ENCODE data around the gene PTX3. TPM values are rescaled to one million over a fixed set of nuclear protein-coding genes. Genes with fewer than 3 reads are reported as not detected.
A peak's percentile ranks its signal among the peaks of the same experiment; 100 is the strongest.

Gene PTX3
- polyA plus RNA-seq, 1 experiment, result 60.8 TPM

- ChIA-PET POLR2A (no interaction called here), CTCF (no interaction called here)
- Histone ChIP-seq H3K4me3 (ENCODE audit: low read depth, low read length) (no peak overlapping the region), H3K27me3 (ENCODE audit: control insufficient read depth, insufficient read depth, low read length) (no peaks in the 10 kb centered on the region), H3K36me3 (ENCODE audit: control insufficient read depth, insufficient read depth, low read length) (no peaks in the 10 kb centered on the region)
- TF ChIP-seq, protein P1, sequence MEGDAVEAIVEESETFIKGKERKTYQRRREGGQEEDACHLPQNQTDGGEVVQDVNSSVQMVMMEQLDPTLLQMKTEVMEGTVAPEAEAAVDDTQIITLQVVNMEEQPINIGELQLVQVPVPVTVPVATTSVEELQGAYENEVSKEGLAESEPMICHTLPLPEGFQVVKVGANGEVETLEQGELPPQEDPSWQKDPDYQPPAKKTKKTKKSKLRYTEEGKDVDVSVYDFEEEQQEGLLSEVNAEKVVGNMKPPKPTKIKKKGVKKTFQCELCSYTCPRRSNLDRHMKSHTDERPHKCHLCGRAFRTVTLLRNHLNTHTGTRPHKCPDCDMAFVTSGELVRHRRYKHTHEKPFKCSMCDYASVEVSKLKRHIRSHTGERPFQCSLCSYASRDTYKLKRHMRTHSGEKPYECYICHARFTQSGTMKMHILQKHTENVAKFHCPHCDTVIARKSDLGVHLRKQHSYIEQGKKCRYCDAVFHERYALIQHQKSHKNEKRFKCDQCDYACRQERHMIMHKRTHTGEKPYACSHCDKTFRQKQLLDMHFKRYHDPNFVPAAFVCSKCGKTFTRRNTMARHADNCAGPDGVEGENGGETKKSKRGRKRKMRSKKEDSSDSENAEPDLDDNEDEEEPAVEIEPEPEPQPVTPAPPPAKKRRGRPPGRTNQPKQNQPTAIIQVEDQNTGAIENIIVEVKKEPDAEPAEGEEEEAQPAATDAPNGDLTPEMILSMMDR (IDR thresholded peaks at IDR 0.05; ENCODE audit: insufficient read depth, low read depth, low read length), result no peak
- no peak for DNase-seq (ENCODE audit: low read depth)
Measured at GRCh38 chr3:157429708-157430107, 6.9 kb upstream of the PTX3 start.

GRCh38 chr3:157438194-157438730, 1.6 kb downstream of the PTX3 start:
- POLR2A ChIA-PET, result interaction anchor here (0.8 kb wide), 1 partner anchor 8 kb away, joined by 6 read pairs; no protein-coding TSS in a partner anchor
- peaks cover 8% of the 10 kb centered on the region for H3K36me3 ChIP-seq (ENCODE audit: control insufficient read depth, insufficient read depth, low read length)
- no peak for DNase-seq (ENCODE audit: low read depth)
- TF ChIP-seq, protein P1 (IDR thresholded peaks at IDR 0.05; ENCODE audit: insufficient read depth, low read depth, low read length), result no peak
- CTCF ChIA-PET, result interaction anchor here (1.1 to 2.8 kb wide), 5 partner anchors 26 to 236 kb away, joined by 3 to 11 read pairs (median 3); no protein-coding TSS in a partner anchor
- no peaks in the 10 kb centered on the region for H3K27me3 ChIP-seq (ENCODE audit: control insufficient read depth, insufficient read depth, low read length)
- peak overlapping the region; percentile 85 for H3K4me3 ChIP-seq (ENCODE audit: low read depth, low read length)

DNA sequence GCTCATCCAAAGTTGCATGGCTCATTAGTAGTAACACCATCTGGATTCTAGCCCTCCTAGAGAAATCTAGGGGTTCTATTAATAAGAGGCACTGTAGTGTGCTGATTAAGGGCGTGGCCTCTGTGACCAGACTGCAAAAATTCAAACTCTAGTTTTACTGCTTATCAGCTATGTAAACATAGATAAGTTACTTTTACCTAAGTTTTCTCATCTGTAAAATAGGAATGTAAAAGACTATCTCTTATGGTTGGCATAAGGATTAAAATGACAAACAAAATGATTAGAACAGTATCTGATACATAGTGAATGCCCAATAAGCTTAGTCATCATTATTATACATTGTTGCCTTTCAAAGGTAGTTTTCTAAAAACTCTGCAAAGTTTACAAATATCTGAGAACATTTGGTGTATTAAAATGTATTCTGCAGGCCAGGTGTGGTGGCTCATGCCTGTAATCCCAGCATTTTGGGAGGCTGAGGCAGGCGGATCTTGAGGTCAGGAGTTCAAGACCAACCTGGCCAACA, 4.5 kb downstream of the PTX3 start:
- Histone ChIP-seq H3K36me3 (ENCODE audit: control insufficient read depth, insufficient read depth, low read length) (peaks cover 8% of the 10 kb centered on the region), H3K27me3 (ENCODE audit: control insufficient read depth, insufficient read depth, low read length) (no peaks in the 10 kb centered on the region), H3K4me3 (ENCODE audit: low read depth, low read length) (no peak overlapping the region; the same call in 1 of the 2 replicates)
- DNase-seq (ENCODE audit: low read depth), result no peak
- TF ChIP-seq, protein P1 (IDR thresholded peaks at IDR 0.05; ENCODE audit: insufficient read depth, low read depth, low read length), result no peak
- POLR2A ChIA-PET, result no interaction called here
- CTCF ChIA-PET, result interaction anchor here (1.1 to 2.4 kb wide), 3 partner anchors 34 to 236 kb away, joined by 3 to 5 read pairs (median 3); no protein-coding TSS in a partner anchor

DNA sequence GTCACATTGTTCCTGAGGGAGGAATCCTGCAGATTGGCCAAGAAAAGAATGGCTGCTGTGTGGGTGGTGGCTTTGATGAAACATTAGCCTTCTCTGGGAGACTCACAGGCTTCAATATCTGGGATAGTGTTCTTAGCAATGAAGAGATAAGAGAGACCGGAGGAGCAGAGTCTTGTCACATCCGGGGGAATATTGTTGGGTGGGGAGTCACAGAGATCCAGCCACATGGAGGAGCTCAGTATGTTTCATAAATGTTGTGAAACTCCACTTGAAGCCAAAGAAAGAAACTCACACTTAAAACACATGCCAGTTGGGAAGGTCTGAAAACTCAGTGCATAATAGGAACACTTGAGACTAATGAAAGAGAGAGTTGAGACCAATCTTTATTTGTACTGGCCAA, 6.1 kb downstream of the PTX3 start:
- ChIA-PET POLR2A (interaction anchor here (0.8 kb wide), 1 partner anchor 43 kb away, joined by 3 read pairs; no protein-coding TSS in a partner anchor), CTCF (interaction anchor here (0.6 to 1.1 kb wide), 3 partner anchors 44 to 84 kb away, joined by 3 to 4 read pairs (median 3); no protein-coding TSS in a partner anchor)
- Histone ChIP-seq H3K4me3 (ENCODE audit: low read depth, low read length) (no peak overlapping the region), H3K27me3 (ENCODE audit: control insufficient read depth, insufficient read depth, low read length) (no peaks in the 10 kb centered on the region), H3K36me3 (ENCODE audit: control insufficient read depth, insufficient read depth, low read length) (peaks cover 5% of the 10 kb centered on the region)
- TF ChIP-seq, protein P1 (IDR thresholded peaks at IDR 0.05; ENCODE audit: insufficient read depth, low read depth, low read length), result no peak
- no peak for DNase-seq (ENCODE audit: low read depth)

DNA sequence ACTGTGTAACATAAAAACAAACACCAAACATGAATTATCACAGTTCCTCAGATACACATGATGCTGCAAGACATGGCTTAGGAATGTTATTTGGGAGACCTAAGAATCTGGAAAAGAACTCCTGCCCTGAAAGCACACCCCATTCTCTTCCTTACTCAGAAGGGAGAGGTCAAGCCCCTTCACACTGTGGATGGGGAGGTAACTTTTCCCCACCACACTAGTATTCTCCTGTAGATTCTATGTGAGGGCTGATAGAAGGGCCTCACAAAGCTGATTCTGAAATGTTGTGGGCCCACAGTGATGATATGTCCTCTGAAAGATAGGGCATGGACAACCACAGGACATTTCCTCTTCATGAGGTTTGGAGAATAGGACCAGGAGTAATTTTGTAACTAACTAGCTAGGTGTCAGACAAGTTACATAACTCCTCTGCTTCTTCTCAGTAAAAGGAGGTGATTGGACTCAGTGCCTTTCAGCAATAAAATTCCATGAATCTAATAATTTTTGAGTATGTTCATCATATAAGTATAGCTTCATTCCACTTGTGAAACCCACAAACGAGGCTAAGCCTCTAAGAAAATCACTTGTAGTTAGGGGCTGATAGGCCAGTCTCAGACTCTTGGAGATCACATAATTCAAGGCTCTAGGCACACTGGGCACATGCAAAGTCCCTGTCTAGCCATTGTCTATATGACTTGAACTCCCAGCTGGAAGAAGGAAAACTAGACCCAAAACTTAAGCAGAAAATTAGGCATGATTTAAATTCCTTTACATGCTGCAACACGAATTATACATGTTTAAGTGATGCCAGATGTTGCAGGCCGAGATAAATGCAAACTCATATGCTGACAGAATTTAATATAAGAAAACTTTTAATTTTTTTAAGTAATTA, 7.5 kb downstream of the PTX3 start:
- ChIA-PET POLR2A (interaction anchor here (0.7 kb wide), 1 partner anchor 132 kb away, joined by 3 read pairs; no protein-coding TSS in a partner anchor), CTCF (interaction anchor here (0.6 to 1.7 kb wide), 7 partner anchors 14 to 146 kb away, joined by 3 to 5 read pairs (median 4); no protein-coding TSS in a partner anchor)
- DNase-seq (ENCODE audit: low read depth), result no peak
- Histone ChIP-seq H3K4me3 (ENCODE audit: low read depth, low read length) (no peak overlapping the region), H3K27me3 (ENCODE audit: control insufficient read depth, insufficient read depth, low read length) (no peaks in the 10 kb centered on the region), H3K36me3 (ENCODE audit: control insufficient read depth, insufficient read depth, low read length) (peaks cover 4% of the 10 kb centered on the region)
- TF ChIP-seq, protein P1 (IDR thresholded peaks at IDR 0.05; ENCODE audit: insufficient read depth, low read depth, low read length), result no peak
